IPS-20b (cell line): ENCODE measurements around the gene SLC9A8.

ENCODE experiments used
- H3K27ac ChIP-seq: one replicate; pipeline ENCODE4 v1.5.1; 2013; ENCODE audit warnings: low read length
- H3K27me3 ChIP-seq: 2 replicates; pipeline ENCODE4 v1.6.1; 2013; ENCODE audit warnings: mild to moderate bottlenecking, low read length, inconsistent platforms; ENCODE audit not compliant: insufficient read depth
- H3K36me3 ChIP-seq: 2 replicates; pipeline ENCODE4 v1.6.1; 2013; ENCODE audit warnings: low read depth, mild to moderate bottlenecking, inconsistent platforms, low read length, moderate library complexity; ENCODE audit not compliant: insufficient read depth
- H3K4me1 ChIP-seq: 2 replicates; pipeline ENCODE4 v1.6.1; 2013; ENCODE audit warnings: mild to moderate bottlenecking, control low read depth, inconsistent platforms, low read length, moderate library complexity; ENCODE audit not compliant: insufficient read depth
- H3K4me3 ChIP-seq: 2 replicates; pipeline ENCODE4 v1.5.1; 2013; ENCODE audit warnings: mild to moderate bottlenecking, low read length, inconsistent platforms
- H3K9ac ChIP-seq: 2 replicates; pipeline ENCODE4 v1.6.1; 2013; ENCODE audit warnings: low read depth, mild to moderate bottlenecking, inconsistent platforms, low read length, moderate library complexity
- H3K9me3 ChIP-seq: 2 replicates; pipeline ENCODE4 v1.6.1; 2013; ENCODE audit warnings: mild to moderate bottlenecking, low read depth, low read length, inconsistent platforms; ENCODE audit not compliant: insufficient read depth

SLC9A8 gene

DNA sequence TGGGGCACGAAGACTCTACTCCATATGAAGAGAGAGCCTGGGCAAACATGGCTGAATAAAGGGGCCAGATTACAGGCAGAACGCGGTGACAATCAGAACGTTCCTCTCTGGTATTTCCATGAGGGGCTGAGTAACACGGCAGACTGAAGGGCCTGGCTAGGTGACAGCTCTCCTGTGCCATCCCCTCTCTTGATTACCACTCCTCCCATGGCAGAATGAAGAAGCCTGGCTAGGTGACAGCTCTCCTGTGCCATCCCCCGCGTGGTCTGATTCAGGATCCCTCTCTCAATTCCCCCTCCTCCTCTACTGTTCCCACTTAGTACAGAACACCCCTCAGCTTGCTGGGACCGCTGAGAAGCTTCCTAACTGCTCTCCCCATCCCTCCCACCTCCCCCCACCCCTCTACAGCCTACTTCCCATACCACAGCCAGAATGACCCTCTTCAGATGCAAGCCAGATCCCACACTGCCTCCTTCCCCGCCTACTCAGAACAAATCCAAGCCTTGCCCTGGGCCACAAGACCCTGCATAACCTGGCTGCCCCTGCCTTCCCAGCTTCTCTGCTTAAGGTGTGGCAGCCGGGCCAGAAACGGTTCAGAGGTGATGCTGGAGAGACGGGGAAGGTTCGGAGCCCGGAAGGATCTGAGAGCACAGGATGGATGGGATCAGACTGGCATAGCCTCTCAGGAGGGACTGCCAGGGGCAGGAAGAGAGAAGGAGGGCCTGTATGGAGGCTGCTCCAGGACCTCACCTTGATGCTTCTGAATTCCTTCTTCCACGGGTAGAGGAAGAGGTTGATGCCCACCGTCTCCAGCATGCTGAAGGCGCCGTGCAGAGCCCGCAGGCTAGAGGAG is 95.0 kb downstream of the SLC9A8 start:
- no peaks in the 10 kb centered on the region for H3K27me3 ChIP-seq
- H3K9ac ChIP-seq = no peak overlapping the region
- no peaks in the 10 kb centered on the region for H3K4me1 ChIP-seq
- H3K27ac ChIP-seq = no peak overlapping the region
- no peak overlapping the region for H3K4me3 ChIP-seq
- peaks cover 39% of the 10 kb centered on the region for H3K36me3 ChIP-seq
- H3K9me3 ChIP-seq = no peaks in the 10 kb centered on the region

DNA sequence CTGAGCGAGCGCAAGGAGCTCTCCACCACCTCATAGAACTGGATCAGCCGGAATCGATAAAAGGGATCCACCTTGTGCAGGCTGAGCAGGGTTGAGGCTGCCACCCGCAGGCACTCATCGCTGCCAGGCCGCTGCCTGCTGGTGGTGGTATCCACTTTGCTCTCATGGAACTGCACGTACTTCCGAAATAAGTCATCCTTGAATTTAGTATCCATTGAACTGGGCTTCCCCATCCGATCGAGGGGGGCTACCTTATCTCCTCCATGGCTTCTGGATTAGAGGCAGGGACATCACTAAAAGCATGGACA is 95.6 kb downstream of the SLC9A8 start:
- Histone ChIP-seq H3K9ac (no peak overlapping the region), H3K4me3 (no peak overlapping the region), H3K27ac (no peak overlapping the region), H3K36me3 (peaks cover 39% of the 10 kb centered on the region), H3K9me3 (no peaks in the 10 kb centered on the region), H3K4me1 (no peaks in the 10 kb centered on the region), H3K27me3 (no peaks in the 10 kb centered on the region)

DNA sequence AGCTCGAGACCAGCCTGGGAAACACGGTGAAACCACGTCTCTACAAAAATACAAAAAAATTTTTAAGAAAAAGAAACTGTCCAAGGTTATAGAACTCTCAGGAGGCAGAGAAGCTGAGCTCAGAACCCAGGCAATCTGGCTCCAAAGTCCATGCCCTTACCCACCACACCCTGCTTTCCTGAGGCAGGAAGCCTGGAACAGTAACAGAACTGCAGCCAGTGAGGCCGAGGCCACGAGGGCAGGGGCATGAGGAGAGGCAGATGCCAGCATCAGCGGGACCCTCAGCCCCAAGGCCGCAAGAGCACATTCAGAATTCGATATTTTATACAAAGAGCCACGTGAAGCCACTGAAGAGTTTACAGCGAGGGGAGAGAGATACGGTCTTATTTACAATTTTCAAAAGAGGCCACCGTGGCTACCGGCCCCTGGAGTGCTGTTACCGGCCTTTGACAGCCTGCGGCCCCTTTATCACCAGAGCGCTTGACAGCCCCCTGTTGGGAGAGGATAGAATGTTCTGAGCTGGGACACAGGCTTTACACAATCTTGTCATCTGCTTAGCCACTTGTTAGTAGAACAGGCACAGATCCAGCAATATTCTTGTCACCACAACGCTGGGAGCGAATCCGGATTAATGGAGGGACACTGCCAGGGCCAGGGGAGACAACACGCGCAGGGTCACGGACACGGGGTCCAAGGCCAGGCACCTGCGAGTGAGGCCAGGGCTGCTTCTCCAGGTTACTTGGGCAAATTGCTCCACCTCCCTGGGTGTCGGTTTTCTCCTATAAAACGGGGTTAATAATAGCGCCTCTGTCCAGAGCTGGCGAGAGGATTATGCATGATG is 97.1 kb downstream of the SLC9A8 start:
- H3K9me3 ChIP-seq = no peaks in the 10 kb centered on the region
- H3K27me3 ChIP-seq = no peaks in the 10 kb centered on the region
- peaks cover 33% of the 10 kb centered on the region for H3K36me3 ChIP-seq
- no peak overlapping the region for H3K27ac ChIP-seq
- H3K4me3 ChIP-seq = no peak overlapping the region
- H3K9ac ChIP-seq = no peak overlapping the region
- no peaks in the 10 kb centered on the region for H3K4me1 ChIP-seq

DNA sequence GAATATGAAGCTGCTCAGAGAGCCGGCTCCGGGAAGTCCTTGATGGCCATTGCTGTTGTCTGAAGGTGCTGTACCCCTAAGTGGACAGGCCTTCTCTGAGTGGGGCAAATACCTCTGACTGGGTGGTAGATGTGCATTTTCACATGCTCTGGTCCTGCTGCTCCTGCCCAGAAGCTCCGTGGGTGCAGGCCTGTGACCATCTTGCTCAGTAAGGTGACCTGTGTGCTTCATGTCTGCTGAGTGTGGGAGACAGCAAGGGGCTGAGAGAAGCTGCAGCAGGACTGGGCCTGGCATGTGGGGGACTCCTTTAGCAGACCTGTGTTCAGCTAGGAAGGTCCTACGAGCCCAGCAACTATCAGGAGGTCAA is 97.7 kb downstream of the SLC9A8 start:
- H3K27ac ChIP-seq = no peak overlapping the region
- H3K9ac ChIP-seq = no peak overlapping the region
- no peak overlapping the region for H3K4me3 ChIP-seq
- H3K4me1 ChIP-seq = no peaks in the 10 kb centered on the region
- no peaks in the 10 kb centered on the region for H3K9me3 ChIP-seq
- peaks cover 27% of the 10 kb centered on the region; the same call in 1 of the 2 replicates for H3K36me3 ChIP-seq
- H3K27me3 ChIP-seq = no peaks in the 10 kb centered on the region

DNA sequence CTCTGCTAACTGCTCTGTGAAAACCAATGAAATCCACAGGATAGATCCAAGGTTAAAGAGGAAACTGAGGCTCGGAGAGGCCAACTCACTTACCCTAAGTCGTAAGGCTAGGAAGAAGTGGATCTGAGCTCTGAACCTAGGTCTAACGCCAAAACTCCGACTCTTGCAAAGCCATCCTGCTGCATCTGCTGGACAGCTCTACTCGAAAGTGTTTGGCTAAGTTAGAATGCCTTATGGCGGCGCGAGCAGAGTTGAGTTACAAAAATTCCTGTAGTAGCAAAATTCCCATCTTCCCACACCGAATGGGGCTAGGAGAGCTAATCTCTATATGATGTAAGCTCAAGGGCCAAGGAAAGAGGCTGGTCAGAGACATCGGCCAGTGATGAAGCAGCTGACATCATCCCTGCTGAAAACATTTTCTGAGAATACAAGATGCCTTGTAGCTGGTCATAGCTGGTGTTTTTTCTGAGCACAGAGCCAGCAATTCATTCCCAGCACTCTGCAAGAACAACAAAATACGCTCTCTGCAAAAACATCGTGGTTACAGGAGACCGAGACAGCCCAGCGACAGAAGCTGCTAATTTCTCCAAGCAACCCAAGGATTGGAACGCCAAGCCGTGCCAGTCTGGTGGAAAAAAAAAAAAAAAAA is 100.9 kb downstream of the SLC9A8 start:
- Histone ChIP-seq H3K27me3 (no peaks in the 10 kb centered on the region), H3K36me3 (0 out of 2 replicates have a peak, but pooled peaks cover 3% of the 10 kb centered on the region), H3K4me3 (0 out of 2 replicates have a peak overlapping the region, but pooled peaks have one; percentile 97), H3K4me1 (no peaks in the 10 kb centered on the region), H3K27ac (no peak overlapping the region), H3K9me3 (no peaks in the 10 kb centered on the region), H3K9ac (no peak overlapping the region)

DNA sequence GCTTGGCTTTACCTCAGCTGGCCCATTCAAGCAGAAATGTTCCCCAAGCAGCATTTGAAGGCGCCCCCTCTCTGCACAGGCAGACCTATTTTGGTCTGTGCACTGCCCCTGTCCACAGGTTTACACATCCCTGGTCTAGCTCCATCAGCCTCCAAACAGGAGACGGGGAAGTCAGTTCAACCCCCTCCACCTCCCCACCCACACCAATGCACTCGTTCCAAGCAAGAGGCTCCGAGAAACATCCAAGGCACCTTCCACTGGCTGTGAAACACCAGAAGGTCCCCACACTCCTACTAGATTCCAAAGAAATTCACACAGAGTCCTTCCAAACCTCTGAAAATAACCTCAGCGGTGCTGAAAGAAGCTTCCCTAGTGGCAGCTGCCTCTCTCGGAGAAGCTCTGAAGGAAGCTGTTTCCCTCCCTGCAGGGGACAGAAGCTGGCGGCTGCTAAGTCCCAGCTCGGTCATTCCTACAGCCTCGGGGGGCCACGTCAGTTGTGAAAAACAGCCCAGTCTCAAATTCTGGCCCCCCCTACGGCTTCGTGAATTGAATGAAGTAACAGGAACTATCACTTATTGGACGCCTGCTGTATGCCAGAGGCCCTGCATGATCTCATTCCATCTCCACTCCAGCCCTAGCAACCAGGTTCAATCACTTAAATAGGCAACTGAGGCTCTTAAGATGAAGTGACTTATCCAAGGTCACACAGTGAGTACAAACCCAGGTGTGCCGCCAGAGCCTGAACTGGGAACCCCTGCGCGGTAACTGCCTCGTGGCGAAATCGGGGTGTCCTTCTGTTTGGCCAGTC is 101.9 kb downstream of the SLC9A8 start:
- Histone ChIP-seq H3K27me3 (no peaks in the 10 kb centered on the region), H3K36me3 (no peaks in the 10 kb centered on the region), H3K9me3 (no peaks in the 10 kb centered on the region), H3K4me3 (peak overlapping the region; percentile 97), H3K9ac (peak overlapping the region; percentile 89), H3K27ac (no peak overlapping the region), H3K4me1 (no peaks in the 10 kb centered on the region)

DNA sequence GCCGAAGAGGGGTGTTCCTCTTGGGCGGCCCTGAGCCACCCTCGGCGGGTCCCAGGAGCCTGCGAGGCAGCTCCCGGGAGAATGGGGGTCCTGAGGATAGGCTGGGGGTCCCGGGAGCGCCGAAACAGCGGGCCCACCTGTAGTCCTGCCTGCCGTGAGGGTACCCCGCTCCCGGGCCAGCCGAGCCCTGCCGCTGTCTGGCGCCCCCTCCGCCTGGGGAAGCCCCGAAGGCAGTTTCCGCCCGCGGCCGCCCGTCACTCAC is 102.4 kb downstream of the SLC9A8 start:
- Histone ChIP-seq H3K9ac (peak overlapping the region; percentile 89), H3K4me1 (no peaks in the 10 kb centered on the region), H3K36me3 (no peaks in the 10 kb centered on the region), H3K9me3 (no peaks in the 10 kb centered on the region), H3K27me3 (no peaks in the 10 kb centered on the region), H3K4me3 (peak overlapping the region; percentile 97), H3K27ac (no peak overlapping the region)

DNA sequence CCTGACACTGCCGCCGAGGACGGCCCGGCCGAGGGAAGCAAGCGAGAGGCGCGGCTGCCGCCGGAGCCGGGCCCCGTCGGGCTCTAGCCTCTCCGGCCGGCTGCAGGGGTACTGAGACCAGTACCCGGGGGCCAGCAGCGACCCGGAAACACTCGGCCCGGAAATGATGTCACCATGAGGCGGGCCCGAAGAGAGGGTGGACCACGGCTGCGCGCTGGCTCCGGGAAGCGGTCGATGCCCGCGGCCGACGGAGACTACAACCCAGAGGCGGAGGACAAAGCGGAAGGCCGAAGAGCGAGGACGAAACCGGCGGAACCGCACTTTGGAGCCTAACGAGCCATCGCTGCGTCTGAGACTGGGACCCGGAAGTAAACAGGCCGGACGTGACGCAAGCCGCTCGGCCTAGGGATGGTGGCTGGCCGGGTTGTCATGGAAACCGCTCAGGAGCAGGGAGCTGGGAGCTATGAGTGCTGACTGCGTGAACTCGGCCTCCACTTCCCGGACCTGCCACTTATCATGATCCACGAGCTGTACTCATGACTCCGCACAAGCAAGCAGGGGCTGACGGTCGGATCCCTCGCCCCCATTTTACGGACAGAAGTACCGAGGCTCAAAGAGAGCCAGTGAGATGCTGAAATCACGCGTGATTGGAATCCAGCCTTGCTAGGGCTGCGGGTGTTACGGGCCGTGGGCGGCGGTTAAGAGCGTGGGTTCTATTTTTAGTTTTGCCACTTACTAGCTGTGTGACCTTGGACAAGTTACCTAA is 102.9 kb downstream of the SLC9A8 start, which contains the start of gene SPATA2:
TSS of gene SPATA2 (minus strand) at position 150 of the 766 bp plus-strand sequence. CDS start 7,039 bp downstream, outside the sequence.
- no peaks in the 10 kb centered on the region for H3K9me3 ChIP-seq
- H3K27ac ChIP-seq = peak within 1 kb of the TSS; percentile 90
- H3K4me1 ChIP-seq = no peaks in the 10 kb centered on the region
- peak within 1 kb of the TSS; percentile 97 for H3K4me3 ChIP-seq
- H3K9ac ChIP-seq = peak within 1 kb of the TSS; percentile 89
- no peaks in the 10 kb centered on the region for H3K36me3 ChIP-seq
- no peaks in the 10 kb centered on the region for H3K27me3 ChIP-seq

DNA sequence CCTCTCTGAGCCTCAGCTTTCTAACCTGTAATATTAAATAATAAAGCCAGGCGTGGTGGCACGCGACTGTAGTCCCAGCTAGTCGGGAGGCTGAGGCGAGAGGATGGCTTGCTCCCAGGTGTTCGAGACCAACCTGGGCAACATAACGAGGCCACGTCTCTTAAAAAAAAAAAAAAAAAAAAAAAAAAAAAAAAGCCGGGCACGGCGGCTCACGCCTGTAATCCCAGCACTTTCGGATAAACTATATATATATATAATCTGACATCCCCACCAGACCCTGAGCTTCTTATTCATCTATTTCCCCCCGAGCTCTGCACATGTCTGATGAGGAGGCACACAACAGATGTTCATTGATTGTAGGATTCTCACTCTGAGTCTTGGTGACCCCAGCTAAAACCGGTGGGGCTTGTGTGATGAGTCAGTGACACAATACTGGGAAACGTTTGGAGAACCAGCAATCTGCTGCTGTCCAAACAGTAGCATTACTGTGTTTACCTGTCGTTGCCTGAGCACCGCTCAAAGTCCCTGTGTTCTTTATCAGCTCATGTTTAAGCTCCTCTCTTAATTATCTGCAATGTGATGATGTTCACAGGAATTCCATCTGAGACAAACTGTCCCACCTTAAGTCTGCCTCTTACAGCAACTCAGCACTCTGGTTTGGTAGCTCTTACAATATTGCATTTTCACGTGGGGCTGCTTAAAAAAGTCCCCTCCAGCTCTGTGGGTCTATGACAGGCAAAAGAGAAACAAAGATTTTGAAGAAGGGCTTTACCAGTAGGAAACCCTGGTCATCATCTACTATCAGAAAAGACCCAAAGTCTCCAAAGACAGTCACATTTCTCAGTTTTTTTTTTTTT is 103.7 kb downstream of the SLC9A8 start:
- Histone ChIP-seq H3K36me3 (no peaks in the 10 kb centered on the region), H3K9ac (peak overlapping the region; percentile 89; the same call in 1 of the 2 replicates), H3K4me3 (peak overlapping the region; percentile 97), H3K27me3 (no peaks in the 10 kb centered on the region), H3K27ac (no peak overlapping the region), H3K4me1 (no peaks in the 10 kb centered on the region), H3K9me3 (no peaks in the 10 kb centered on the region)

DNA sequence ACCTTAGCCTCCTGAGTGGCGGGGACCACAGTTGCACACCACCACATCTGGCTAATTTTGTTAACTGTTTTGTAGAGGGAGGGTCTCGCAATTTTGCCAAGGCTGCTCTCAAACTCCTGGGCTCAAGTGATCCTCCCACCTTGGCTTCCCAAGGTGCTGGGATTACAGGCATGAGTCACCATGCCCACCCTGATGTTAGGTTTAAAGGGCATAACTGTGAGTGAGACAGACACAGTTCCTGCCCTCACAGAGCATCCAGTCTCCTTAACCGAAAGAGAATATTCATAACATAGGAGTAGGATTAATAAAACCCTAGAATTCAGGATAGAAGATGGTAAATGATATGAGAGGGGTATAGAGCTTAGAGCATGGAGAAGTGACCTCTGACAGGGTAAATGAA is 105.8 kb downstream of the SLC9A8 start:
- Histone ChIP-seq H3K36me3 (no peaks in the 10 kb centered on the region), H3K4me1 (no peaks in the 10 kb centered on the region), H3K27me3 (no peaks in the 10 kb centered on the region), H3K9me3 (no peaks in the 10 kb centered on the region), H3K27ac (no peak overlapping the region), H3K4me3 (no peak overlapping the region), H3K9ac (no peak overlapping the region)
